Measurements from ENCODE around the gene S100Z. TPM values are rescaled to one million over a fixed set of nuclear protein-coding genes. Genes with fewer than 3 reads are reported as not detected.
A peak's percentile ranks its signal among the peaks of the same experiment; 100 is the strongest.

Gene S100Z
- total RNA-seq, 1 donor from 2014 or later, result 0.80 TPM

GRCh38 chr5:76836181-76836580 is 13.6 kb upstream of the S100Z start:
- no peak for TF ChIP-seq CTCF (IDR thresholded peaks at IDR 0.05; ENCODE audit: unreplicated experiment)

GRCh38 chr5:76836585-76836984 is 13.2 kb upstream of the S100Z start:
- H3K27me3 Mint-ChIP-seq (ENCODE audit: low read depth), result no peaks in the 10 kb centered on the region

More at GRCh38 chr5:76836181-76836580, 13.6 kb upstream of the S100Z start:
- no peaks in the 10 kb centered on the region for H3K9me3 Mint-ChIP-seq
- no peak overlapping the region for H3K27ac Mint-ChIP-seq
- DNase-seq (ENCODE audit: low spot score in 2 of 2, unreplicated experiment in 2 of 2), result no peak
- H3K4me3 Mint-ChIP-seq, result no peak overlapping the region
- no peaks in the 10 kb centered on the region for H3K27me3 Mint-ChIP-seq (ENCODE audit: low read depth)
- H3K4me1 Mint-ChIP-seq, result peaks cover 18% of the 10 kb centered on the region
- H3K36me3 Mint-ChIP-seq, result no peaks in the 10 kb centered on the region

GRCh38 chr5:76838481-76839261 is 11.1 kb upstream of the S100Z start:
- Mint-ChIP-seq H3K36me3 (no peaks in the 10 kb centered on the region), H3K4me1 (peaks cover 17% of the 10 kb centered on the region), H3K4me3 (no peak overlapping the region), H3K9me3 (peaks cover 4% of the 10 kb centered on the region), H3K27me3 (ENCODE audit: low read depth) (no peaks in the 10 kb centered on the region), H3K27ac (peak overlapping the region; percentile 81)
- no peak for TF ChIP-seq CTCF (IDR thresholded peaks at IDR 0.05; ENCODE audit: unreplicated experiment)
- no peak for DNase-seq (ENCODE audit: low spot score in 2 of 2, unreplicated experiment in 2 of 2)

More at GRCh38 chr5:76836585-76836984, 13.2 kb upstream of the S100Z start:
- H3K27ac Mint-ChIP-seq, result no peak overlapping the region
- peaks cover 17% of the 10 kb centered on the region for H3K4me1 Mint-ChIP-seq
- no peaks in the 10 kb centered on the region for H3K9me3 Mint-ChIP-seq
- DNase-seq (ENCODE audit: low spot score in 2 of 2, unreplicated experiment in 2 of 2), result no peak
- H3K36me3 Mint-ChIP-seq, result no peaks in the 10 kb centered on the region
- TF ChIP-seq CTCF (IDR thresholded peaks at IDR 0.05; ENCODE audit: unreplicated experiment), result no peak
- H3K4me3 Mint-ChIP-seq, result no peak overlapping the region

- TF ChIP-seq CTCF (IDR thresholded peaks at IDR 0.05; ENCODE audit: unreplicated experiment), result no peak
- DNase-seq (ENCODE audit: low spot score in 2 of 2, unreplicated experiment in 2 of 2), result no peak
- H3K36me3 Mint-ChIP-seq, result no peaks in the 10 kb centered on the region
- peaks cover 17% of the 10 kb centered on the region for H3K4me1 Mint-ChIP-seq
- no peaks in the 10 kb centered on the region for H3K27me3 Mint-ChIP-seq (ENCODE audit: low read depth)
- no peak overlapping the region for H3K27ac Mint-ChIP-seq
- H3K4me3 Mint-ChIP-seq, result no peak overlapping the region
- peaks cover 4% of the 10 kb centered on the region for H3K9me3 Mint-ChIP-seq
These were observed 8.5 kb upstream of the S100Z start for GRCh38 chr5:76841361-76841760.

- no peaks in the 10 kb centered on the region for H3K36me3 Mint-ChIP-seq
- DNase-seq (ENCODE audit: low spot score in 2 of 2, unreplicated experiment in 2 of 2), result no peak
These were observed 3.9 kb upstream of the S100Z start for GRCh38 chr5:76845890-76846289.

More at GRCh38 chr5:76845890-76846289, 3.9 kb upstream of the S100Z start:
- H3K4me3 Mint-ChIP-seq, result no peak overlapping the region
- H3K4me1 Mint-ChIP-seq, result peaks cover 8% of the 10 kb centered on the region
- no peaks in the 10 kb centered on the region for H3K27me3 Mint-ChIP-seq (ENCODE audit: low read depth)
- no peak for TF ChIP-seq CTCF (IDR thresholded peaks at IDR 0.05; ENCODE audit: unreplicated experiment)
- H3K27ac Mint-ChIP-seq, result no peak overlapping the region
- peaks cover 4% of the 10 kb centered on the region for H3K9me3 Mint-ChIP-seq
